Measurements from ENCODE around the gene DNM3.

The DNM3 gene

GRCh38 chr1:171803461-171804022, 37.8 kb upstream of the DNM3 start:
- no peak for DNase-seq (ENCODE audit: low read depth)
- TF ChIP-seq CTCF (IDR thresholded peaks at IDR 0.05; ENCODE audit: insufficient read depth, low read depth, low read length, missing control alignments): no peak
- H3K4me3 ChIP-seq (ENCODE audit: low read length): no peak overlapping the region

- TF ChIP-seq CTCF (IDR thresholded peaks at IDR 0.05; ENCODE audit: insufficient read depth, low read depth, low read length, missing control alignments): no peak
- H3K4me3 ChIP-seq (ENCODE audit: low read length): no peak overlapping the region
- DNase-seq (ENCODE audit: low read depth): no peak
These were observed 35.7 kb upstream of the DNM3 start for GRCh38 chr1:171805395-171806115.

GRCh38 chr1:171807556-171807955, 33.7 kb upstream of the DNM3 start:
- no peak for TF ChIP-seq CTCF (IDR thresholded peaks at IDR 0.05; ENCODE audit: insufficient read depth, low read depth, low read length, missing control alignments)
- DNase-seq (ENCODE audit: low read depth): no peak

GRCh38 chr1:171809834-171810233, 31.5 kb upstream of the DNM3 start:
- H3K4me3 ChIP-seq (ENCODE audit: low read length): no peak overlapping the region
- peak; percentile 93 for DNase-seq (ENCODE audit: low read depth)
- no peak for TF ChIP-seq CTCF (IDR thresholded peaks at IDR 0.05; ENCODE audit: insufficient read depth, low read depth, low read length, missing control alignments)

More at GRCh38 chr1:171807556-171807955, 33.7 kb upstream of the DNM3 start:
- H3K4me3 ChIP-seq (ENCODE audit: low read length): no peak overlapping the region

GRCh38 chr1:171811672-171812071, 29.6 kb upstream of the DNM3 start:
- no peak for DNase-seq (ENCODE audit: low read depth)
- no peak for TF ChIP-seq CTCF (IDR thresholded peaks at IDR 0.05; ENCODE audit: insufficient read depth, low read depth, low read length, missing control alignments)
- no peak overlapping the region for H3K4me3 ChIP-seq (ENCODE audit: low read length)

- H3K4me3 ChIP-seq (ENCODE audit: low read length): no peak overlapping the region
- no peak for DNase-seq (ENCODE audit: low read depth)
- TF ChIP-seq CTCF (IDR thresholded peaks at IDR 0.05; ENCODE audit: insufficient read depth, low read depth, low read length, missing control alignments): no peak
These were observed 26.6 kb upstream of the DNM3 start for GRCh38 chr1:171814692-171815091.

All from epithelial cell of esophagus (primary cell).